Inferior parietal cortex (tissue), 1 donor: ENCODE results near the gene BAIAP2.

Experiments
- DNase-seq: peaks from one replicate; pipeline ENCODE4 v3.0.0-alpha.2; 2016; ENCODE audit errors: extremely low spot score

Gene BAIAP2

DNA sequence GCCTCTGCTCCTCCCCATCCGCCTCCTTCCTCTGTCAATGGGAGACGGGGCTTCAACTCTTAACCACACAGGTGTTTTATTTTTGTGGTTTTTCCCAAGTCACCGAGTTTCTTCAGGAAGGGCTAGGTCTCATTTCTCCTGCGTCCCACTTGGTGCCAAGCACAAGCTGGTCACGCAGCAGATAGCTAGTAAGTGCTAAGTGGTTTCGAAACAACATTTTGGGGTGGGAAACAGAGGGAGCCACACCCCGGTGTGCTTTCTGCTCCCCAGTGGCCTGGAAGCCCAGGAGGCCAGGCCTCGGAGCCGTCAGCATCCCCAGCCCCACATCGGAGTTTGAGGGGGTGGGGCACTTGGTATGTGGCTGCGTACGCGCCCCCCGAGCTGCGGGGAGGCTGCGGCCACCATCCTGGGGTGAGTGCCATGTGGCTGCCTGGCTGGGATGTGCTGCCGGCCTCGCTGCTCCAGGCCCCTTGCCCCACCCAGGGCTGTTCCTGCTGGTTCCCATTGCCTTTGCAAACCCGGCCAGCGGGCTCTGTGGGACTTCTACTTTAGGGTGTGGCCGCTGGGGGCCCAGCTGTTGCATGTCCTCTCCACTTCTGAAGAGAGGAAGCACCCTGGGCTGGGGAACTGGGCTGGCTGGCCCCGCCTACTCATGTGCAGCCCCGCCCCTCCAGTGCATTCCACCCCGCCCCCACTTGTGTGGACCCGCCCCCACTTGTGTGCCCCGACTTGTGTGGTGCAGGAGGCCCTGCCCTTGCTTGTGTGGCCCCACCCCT is 55.6 kb downstream of the BAIAP2 start:
- no peak for DNase-seq

DNA sequence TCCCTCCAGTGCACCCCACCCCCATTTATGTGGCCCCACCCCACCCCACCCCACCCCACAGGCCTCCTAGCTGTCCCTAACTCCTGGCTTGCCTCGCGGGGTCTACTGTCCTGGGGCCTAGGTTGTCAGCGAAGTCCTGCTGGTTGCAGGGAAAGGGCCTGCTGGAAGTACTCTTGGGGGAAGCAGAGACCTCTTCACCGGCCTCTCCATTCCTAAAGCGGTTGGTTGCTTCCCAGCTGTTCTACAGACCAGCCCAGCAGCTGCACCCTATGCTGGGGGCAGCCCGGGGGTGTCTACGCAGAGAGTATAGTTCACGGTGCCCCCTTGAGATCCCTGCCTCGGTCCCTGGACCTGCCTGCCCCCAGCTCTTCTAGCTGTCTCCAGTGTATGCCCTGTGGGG is 56.2 kb downstream of the BAIAP2 start:
- no peak for DNase-seq

DNA sequence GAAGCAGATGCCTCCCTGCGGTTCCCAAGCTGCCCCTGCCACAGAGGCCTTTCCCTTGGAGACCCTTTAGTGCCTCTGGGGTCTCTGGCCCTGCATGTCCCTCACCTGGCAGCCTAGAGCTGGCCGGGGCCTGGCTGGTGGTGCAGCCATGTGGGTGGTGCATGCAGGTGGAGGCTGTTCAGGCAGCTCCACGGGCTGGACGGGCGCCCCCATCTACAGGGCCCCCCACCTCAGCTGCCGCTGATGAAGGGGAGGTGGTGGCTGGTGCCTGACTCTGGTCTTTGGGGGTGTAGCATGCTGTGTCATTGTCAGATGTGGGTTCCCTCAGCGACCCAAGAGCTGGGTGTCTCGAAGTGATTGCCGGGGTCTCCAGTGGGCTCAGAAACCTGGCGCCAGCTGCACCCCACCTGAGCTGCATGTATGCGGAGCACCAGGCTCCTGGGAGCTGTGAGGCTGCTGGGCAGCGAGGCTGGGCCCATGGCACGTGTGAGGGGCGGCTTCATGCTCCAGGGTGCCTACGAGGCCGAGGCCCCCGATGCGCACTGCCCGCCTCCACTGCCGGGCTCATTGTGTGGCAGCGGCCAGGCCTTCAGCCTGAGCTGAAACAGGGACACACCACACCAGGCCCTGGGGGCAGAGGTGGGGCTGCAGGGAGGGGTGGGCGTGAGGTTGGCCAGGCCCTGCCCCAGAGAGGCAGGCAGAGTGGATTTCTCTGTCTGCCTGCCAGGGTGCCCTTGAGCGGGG is 57.0 kb downstream of the BAIAP2 start:
- no peak for DNase-seq

DNA sequence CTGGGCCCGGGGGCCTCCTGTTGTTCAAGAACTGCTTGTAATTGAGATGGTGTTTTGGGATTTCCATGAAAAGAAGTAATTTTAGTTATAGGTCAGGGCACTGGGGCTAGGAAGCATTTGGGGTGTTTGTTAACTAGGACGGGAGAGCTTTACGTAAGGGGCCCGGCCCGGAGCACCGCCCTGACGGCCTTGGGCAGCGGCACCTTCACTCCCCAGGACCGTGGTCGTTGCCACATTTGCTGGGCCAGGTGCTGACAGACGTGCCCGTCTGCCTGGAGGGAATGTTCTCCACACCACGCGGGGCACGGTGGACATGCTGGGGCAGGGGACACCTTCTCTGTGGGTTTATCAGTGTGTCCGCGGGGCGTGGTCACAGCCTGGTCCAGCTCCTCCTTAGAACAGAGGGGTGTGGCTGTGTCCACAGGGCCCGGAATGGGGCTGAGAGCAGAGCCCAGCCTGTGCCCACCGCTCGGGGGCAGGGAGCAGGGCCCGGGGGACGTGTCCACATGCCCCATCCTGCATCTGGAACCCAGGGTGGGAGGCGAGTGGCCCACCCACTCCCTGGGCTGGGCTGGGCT is 57.7 kb downstream of the BAIAP2 start:
- DNase-seq, result no peak

DNA sequence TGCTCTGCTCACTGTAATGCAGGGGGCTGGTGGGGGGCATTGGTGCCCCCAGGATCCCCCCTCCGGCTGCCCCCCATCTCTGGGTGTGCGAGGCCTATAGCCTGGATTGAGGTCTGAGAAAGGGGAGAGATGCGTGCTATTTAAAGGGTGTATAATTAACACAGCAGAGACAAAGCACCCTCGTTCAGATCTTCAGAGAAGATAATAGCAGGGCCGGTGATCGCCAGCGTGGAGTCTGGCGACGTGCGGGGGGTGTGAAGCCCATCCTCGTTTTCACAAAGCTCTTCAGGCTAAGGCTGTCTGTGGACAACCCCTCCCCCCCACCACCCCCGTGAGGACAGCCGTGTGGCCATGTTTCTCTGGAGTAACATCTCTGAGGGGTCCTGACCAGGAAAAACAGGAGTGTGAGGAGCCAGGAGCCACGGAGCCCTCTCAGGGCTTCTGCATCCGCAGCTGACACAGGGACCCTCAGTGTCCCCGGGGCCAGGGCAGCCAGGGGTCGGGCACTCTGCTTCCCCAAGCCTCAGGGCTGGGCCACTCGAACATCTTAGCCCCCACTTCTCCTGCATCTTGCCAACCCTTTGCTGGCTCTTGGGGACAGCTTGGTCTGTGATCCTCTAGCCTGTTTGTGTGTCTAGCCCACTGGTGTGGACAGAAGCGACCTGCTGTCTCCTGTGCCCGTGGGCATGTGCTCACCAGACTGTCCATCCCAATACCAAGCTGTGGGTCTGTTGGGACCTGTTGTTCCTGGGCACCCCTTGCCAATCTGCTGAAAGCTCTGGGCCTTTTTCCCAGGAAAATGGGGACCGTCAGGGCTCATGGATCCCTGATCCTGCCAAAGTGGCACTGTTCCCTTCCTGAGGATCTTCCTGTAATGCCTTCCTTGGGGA is 58.9 kb downstream of the BAIAP2 start:
- no peak for DNase-seq

DNA sequence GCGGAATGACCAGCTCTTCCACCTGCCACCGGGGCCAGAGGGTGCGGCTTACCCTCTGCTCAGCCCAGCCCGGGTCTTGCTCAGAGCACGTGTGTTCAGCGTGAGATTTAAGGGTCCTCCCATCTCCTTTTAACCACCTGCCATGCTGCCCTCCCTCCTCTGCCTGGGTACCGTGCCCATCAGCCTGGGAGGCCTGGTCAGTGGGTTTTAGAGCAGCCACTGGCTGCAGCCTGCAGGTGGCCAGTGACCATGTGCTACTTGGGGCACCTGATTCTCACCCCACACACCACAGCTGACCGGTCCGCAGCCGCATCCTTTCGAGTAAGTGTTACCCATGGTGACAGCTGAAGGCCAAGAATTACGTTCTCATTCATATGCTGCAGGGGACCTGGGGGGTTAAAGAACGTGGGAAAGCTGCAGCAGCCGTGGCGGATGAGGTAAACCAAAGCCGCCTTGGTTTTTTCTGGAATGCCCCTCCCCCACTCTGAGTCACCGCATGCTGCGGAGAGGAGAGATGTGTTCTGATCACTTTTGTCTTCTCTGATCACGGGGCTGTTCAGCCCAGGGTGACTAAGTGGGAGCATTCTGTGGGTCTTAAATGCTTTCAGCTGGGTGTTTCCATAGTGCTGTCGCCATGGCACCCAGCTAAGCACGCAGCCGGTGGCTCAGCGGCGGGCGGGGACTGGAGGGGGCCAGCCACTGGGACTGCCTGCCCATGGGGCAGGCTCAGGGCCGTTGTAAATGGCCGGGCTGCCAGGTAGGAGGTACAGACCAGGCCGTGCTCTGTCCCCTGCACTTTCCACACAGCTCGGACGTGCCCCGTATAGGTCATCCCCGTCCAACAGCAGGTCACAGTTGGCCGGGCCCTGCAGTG is 59.8 kb downstream of the BAIAP2 start:
- DNase-seq, result peak; percentile 90

DNA sequence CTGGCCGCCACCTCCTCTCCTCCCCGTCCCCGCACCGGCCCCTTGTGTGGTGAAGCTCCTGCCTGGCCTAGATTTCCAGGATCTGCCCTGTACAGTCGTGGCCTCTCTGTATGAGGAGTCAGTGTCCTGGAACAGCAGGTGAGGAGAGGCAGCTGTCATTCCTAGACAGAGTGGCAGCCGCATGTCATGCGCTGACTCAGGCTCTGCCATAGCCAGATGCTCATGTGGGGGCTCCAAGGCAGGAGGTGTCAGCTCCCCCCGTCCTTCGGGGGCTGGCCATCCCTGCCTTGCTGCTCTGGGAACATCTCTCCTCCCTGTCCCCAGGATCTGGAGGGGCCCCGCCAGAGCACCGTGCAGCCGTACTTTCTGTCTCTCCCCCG is 60.4 kb downstream of the BAIAP2 start:
- DNase-seq, result no peak

DNA sequence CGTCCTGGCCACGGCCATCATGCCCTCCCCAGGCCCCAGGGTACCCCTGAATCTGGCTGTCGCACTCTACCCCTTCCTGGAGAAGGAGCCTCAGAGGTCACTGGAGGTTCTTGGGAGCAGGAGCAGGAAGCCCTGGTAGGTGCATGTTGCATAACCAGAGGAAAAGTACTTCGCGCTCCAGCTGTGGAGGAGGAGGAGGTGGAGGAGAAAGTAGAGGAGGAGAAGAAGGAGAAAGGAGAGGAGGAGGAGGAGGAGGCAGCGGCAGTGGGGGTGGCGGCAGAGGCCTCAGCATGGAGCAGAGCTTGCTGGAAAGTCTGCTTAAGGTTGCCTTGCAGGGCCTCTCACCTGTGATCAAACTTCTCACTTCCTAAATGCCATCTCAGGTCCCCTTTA is 61.8 kb downstream of the BAIAP2 start:
- no peak for DNase-seq

DNA sequence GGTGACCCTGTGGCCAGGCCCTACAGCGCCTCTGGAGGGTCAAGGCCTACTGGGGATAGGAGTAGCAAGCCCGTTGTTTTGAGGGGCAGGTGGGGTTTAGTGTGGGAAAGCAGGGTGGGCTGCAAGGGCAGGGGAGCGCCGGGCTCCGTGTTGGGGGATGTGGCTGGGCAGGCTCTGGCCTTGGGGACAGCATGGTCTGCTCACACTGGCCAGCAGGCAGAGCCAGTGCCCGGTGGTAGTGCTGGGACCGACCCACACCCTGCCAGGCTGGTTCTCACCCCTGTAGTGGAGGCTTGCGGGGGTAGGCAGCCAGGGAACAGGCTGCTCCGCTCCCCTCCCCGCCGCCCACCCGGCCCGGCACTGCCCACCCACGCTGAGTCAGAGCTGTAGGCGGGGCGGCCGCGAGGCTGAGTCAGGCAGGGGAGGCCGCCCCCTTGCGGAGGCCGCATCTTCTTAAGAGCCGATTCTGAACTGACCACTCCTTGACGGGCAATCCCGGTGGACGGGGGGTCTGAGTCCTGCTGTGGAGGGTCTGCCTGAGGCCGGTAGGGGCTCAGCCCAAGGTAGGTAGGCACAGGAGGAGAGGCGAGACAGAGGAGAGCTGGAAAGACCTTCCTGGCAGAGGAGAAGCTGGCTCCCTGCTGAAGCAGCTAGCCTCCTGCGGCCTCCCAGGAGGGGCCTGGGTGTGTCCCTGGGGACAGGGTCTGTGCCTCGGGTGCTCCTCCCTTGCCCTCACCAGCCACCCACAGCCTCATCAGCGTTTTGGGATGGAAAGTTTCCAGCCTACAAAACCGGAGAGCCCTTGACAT is 62.4 kb downstream of the BAIAP2 start:
- peak; percentile 73 for DNase-seq

DNA sequence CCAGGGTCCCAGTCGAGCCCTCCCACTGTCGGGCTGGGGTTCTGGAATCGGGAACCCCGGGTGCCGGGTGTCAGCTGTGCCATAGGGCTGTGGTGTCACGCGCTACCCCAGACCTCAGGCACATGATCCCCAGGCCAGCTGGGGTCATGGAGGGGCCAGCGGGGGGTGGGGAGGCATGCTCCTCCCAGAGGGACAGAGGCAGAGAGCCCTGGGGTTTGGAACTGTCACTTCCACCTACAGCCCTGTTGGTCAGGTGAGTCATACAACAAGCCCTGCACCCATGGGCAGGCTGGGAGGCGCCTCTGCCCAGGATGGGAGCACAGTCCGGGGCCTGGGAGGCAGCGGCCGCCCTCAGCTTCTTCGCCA is 63.0 kb downstream of the BAIAP2 start:
- DNase-seq, result no peak

DNA sequence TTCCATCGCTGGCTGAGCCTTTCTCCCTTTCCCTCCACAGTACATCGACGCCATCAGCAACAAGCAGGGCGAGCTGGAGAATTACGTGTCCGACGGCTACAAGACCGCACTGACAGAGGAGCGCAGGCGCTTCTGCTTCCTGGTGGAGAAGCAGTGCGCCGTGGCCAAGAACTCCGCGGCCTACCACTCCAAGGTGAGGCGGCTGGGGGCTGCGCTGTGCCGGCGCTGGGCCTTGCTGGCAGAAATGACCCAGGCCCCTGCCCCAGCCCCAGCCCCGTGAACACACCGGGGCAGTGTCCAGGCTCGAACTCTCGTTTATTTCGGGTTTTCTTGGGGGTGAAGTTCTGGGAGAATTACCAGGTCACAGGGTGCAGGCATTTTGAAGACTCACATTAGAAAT is 64.9 kb downstream of the BAIAP2 start:
- DNase-seq, result no peak

DNA sequence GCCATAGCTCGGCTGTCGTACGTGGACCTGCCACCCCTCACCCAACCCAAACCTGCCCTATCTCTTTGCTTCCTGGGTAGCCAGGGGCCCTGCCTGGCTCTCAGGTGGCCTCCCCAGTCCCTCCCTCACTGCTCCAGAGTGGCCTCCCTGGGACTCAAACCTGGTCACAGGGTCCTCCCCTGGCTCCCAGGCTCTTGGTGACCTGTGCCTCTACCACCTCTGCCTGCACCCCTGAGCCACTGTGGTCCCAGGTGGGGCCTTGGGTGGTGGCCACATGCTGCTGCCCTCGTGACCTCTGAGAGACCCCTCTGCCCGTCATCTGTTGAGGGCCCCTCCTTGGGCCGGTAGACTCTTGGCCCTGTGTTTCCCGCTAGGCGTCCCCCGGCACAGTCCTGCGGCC is 65.7 kb downstream of the BAIAP2 start:
- DNase-seq, result no peak

DNA sequence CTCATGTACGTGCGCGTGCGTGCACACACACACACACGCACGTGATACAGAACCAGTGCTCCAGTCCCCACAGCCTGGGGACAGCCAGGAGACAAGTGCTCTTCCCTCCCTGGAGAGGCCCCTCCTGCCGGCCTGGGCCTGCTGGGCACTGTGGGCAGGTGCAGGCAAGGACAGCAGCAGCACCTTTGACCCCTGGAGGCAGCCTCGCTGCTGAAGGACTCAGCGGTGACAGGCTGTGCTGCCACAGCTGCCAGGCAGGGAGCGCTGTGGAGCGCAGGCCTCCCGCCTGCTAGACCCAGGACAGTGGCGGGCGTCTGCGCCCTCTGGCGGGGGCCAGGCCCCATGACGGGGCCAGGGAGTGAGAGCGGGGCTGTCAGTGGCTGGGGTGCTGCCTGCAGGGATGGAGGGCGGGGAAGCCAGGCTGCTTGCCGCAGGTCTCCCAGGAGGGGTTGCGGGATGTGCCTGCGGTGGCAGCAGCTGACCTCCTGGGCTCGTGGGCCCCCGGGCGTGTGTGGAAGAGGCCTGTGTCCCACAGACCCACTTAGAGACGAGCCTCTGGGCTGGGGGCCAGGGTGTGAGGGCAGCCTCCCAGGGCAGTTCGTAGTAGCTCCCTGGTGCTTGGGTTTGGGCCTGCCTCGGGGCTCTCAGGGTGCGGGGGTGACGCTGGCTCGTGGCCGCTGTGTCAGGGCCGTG is 66.8 kb downstream of the BAIAP2 start:
- peak; percentile 80 for DNase-seq

DNA sequence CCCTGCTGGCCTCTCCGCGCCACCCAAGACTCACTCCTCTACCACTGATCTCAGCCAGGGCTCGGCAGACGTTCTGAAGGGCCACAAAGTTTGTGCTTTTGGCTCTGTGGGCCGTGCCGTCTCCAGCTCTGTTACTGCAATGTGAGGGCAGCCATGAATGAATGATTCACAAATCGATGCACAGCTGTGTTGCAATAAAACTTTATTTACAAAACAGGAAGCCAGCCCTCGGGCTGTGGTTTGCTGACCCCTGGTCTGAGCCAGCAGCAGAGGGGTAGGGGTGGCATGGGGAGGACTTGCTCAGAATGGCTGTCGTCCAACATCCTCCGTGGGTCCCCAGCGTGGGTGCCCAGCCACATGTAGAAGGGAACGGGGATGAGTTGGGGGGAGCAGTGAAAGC is 67.4 kb downstream of the BAIAP2 start:
- no peak for DNase-seq

DNA sequence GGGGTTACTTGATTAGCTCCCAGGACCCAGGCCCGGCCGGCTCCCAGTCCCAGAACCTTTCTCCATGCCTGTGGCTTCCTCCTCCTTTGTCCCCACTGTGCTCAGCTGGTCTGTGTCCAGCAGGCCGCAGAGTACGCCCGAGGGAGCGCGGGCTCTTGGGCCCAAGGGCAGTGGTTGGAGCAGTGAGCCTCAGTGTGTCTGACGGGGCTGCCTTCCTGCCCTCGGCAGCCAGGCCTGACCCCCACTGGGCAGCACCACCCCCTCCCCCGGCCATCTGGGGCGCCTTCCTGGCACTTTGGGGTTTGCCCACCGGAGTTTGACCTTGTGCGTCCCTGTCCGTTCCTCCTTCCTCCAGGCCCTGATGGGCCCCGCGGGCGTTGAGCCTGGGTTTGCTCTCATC is 67.9 kb downstream of the BAIAP2 start:
- DNase-seq, result no peak

DNA sequence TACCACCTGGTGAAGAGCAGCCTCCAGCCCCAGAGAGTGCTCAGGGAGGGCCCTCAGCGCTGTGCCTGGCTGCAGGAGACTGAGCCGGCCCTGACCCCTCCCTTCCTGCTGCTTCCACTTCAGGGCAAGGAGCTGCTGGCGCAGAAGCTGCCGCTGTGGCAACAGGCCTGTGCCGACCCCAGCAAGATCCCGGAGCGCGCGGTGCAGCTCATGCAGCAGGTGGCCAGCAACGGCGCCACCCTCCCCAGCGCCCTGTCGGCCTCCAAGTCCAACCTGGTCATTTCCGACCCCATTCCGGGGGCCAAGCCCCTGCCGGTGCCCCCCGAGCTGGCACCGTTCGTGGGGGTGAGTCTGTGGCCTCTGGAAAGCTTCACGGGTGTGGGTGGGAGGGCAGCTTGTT is 68.4 kb downstream of the BAIAP2 start:
- no peak for DNase-seq

DNA sequence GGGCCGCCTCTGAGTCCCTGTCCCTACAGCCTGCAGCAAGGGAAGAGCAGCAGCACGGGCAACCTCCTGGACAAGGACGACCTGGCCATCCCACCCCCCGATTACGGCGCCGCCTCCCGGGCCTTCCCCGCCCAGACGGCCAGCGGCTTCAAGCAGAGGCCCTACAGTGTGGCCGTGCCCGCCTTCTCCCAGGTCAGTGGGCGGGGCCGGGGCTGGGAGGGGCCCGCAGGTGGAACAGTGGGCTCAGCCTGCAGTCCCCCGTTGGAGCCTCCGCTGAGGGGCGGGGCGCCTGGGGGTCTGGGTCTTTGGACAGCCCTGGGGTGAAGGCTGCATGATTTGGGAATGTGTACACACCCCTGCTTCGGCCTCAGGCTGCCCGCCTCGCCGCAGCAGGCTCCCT is 71.8 kb downstream of the BAIAP2 start:
- no peak for DNase-seq

DNA sequence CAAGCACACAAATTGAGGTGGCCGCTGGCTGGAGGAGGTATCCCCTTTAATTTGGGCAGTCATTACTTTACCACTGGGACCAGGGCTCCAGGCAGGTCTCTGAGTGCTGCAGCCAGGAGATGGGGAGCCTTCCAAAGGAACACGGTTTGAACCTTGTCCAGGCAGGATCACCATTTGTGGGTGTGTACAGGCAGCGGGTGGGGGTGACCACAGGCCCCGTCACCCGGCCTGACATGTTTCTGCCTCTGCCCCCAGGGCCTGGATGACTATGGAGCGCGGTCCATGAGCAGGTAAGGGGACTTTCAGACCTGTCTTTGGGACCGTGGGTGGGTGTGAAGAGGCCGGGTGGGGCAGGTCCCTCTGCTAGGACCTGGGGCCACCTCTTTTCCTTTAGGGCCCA is 73.3 kb downstream of the BAIAP2 start:
- no peak for DNase-seq

DNA sequence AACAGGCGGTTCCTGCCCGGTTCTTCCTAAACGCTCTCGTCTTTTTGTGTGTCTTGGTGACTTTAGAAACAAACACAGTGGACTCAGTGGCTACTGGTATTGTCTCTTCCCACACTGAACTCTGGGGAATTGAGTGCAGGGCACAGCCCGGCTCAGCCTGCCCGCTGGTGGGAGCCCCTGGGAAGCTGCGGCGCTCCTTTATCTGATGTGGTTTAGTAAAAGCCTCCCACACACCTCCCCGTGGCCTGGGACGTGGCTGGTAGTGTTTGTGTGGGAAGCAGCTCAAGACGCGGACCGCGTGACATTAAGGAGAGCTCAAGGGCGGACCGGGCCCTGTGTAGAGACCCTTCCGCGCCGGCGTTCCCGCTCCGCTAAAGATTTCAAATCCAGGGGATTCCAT is 75.0 kb downstream of the BAIAP2 start:
- DNase-seq, result no peak
